A673 (cell line): ENCODE results near the gene ZNF365. TPM values are rescaled to one million over a fixed set of nuclear protein-coding genes. Genes with fewer than 3 reads are reported as not detected.

ENCODE experiments used
- BruUV-seq: library from RNA; stranded (reverse); fragments of 400-500 nt; replicated peaks from 2 replicates; lab custom pipeline; 2021; lab: Mats Ljungman, UMichigan
- CTCF ChIA-PET: fragments of 300-600 bp; sonication (Branson Sonifier 250); formaldehyde crosslinking; loops from one replicate; lab custom pipeline; 2022; ENCODE audit warnings: antibody characterized with exemption; lab: Charles Lee
- POLR2A ChIA-PET: fragments of 300-600 bp; sonication (Branson Sonifier 250); formaldehyde crosslinking; loops from one replicate; lab custom pipeline; 2022; ENCODE audit warnings: antibody characterized with exemption; ENCODE audit not compliant: low non-redundant PET; lab: Charles Lee
- DNase-seq: peaks from one replicate; pipeline ENCODE4 v3.0.0-alpha.2; 2015; ENCODE audit warnings: low spot score
- H3K27ac ChIP-seq: fragments of 200-600 bp; sonication (generic); 2 replicates; pipeline ENCODE4 v1.5.1; 2016; ENCODE audit warnings: mixed run types, low read depth, mild to moderate bottlenecking, mixed read lengths, antibody characterized with exemption, low read length; ENCODE audit not compliant: poor library complexity, severe bottlenecking
- H3K27me3 ChIP-seq: fragments of 200-600 bp; sonication (generic); replicated peaks from 2 replicates; pipeline ENCODE4 v1.6.1; 2017; ENCODE audit warnings: mixed run types, low read depth, mild to moderate bottlenecking, mixed read lengths, antibody characterized with exemption, low read length; ENCODE audit not compliant: insufficient read depth, poor library complexity
- H3K36me3 ChIP-seq: fragments of 200-600 bp; sonication (generic); 2 replicates; pipeline ENCODE4 v1.6.1; 2016; ENCODE audit warnings: mixed run types, mild to moderate bottlenecking, mixed read lengths, antibody characterized with exemption, low read length; ENCODE audit not compliant: insufficient read depth, poor library complexity, severe bottlenecking
- H3K4me1 ChIP-seq: fragments of 200-600 bp; sonication (generic); 2 replicates; pipeline ENCODE4 v1.6.1; 2017; ENCODE audit warnings: mixed run types, mild to moderate bottlenecking, mixed read lengths, antibody characterized with exemption, low read length; ENCODE audit not compliant: insufficient read depth, poor library complexity, severe bottlenecking
- H3K4me3 ChIP-seq: fragments of 200-600 bp; sonication (generic); 2 replicates; pipeline ENCODE4 v1.5.1; 2016; ENCODE audit warnings: low read depth, mixed run types, mild to moderate bottlenecking, mixed read lengths, low read length; ENCODE audit not compliant: poor library complexity, severe bottlenecking
- H3K9me3 ChIP-seq: fragments of 200-600 bp; sonication (generic); 2 replicates; pipeline ENCODE4 v1.6.1; 2016; ENCODE audit warnings: mixed run types, low read depth, mild to moderate bottlenecking, mixed read lengths, antibody characterized with exemption, low read length; ENCODE audit not compliant: poor library complexity, severe bottlenecking
- CTCF ChIP-seq: fragments of 300-800, 200-600 bp; sonication (generic); conservative IDR thresholded peaks from 2 replicates; pipeline ENCODE4 v1.5.1; 2017; ENCODE audit warnings: low read depth, mild to moderate bottlenecking, antibody characterized with exemption, low read length, moderate library complexity, mixed read lengths
- EZH2 ChIP-seq: fragments of 200-600 bp; sonication (generic); IDR thresholded peaks from 2 replicates; pipeline ENCODE4 v1.6.1; 2017; ENCODE audit warnings: borderline replicate concordance, low read depth, mild to moderate bottlenecking, mixed read lengths, antibody characterized with exemption, low read length; ENCODE audit not compliant: poor library complexity, severe bottlenecking
- intact Hi-C: fragments of 100-400 bp; cut with micrococcal nuclease; formaldehyde crosslinking; loops from one replicate; pipeline ENCODE4 v1.10.0; 2022; ENCODE audit not compliant: unreplicated experiment
- total RNA-seq: library from RNA; stranded (reverse); gene quantifications from 2 replicates; pipeline ENCODE4 v1.2.3, GENCODE V29; 2021

Gene ZNF365
- total RNA-seq, 1 experiment from 2014 or later: 0.56 TPM

DNA sequence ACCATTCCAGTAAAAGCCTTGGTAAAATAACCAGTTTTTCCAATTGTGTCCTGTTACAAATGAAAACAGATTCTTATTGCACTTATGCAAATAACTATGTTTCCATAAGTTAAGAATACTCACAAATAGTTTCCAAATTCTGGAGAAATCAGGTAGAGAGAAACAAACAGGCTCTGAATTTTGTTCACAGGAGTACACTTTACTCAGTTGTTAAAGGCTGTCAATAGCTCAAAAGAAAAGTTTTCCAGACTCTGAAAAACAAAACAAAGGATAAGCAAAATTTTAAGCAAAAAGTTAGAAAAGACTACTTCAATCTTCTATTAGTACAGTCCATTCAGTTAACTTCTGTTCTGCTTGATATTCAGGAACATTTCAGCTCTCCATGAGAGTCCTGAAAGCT is 32.8 kb upstream of the ZNF365 start:
- no peak overlapping the region for H3K27ac ChIP-seq
- DNase-seq: no peak
- CTCF ChIA-PET: no interaction called here
- no peaks in the 10 kb centered on the region for H3K4me1 ChIP-seq
- no peak overlapping the region for H3K4me3 ChIP-seq
- no TSS peak for BruUV-seq
- no peaks in the 10 kb centered on the region for H3K36me3 ChIP-seq
- TF ChIP-seq EZH2: no peak
- no peak for TF ChIP-seq CTCF
- intact Hi-C loops: no loop called here
- no peaks in the 10 kb centered on the region for H3K27me3 ChIP-seq
- POLR2A ChIA-PET: no interaction called here
- peaks cover 30% of the 10 kb centered on the region for H3K9me3 ChIP-seq

GRCh38 chr10:62343000-62343399 is 31.2 kb upstream of the ZNF365 start:
- ChIA-PET CTCF (no interaction called here), POLR2A (no interaction called here)
- no TSS peak for BruUV-seq
- DNase-seq: no peak
- Histone ChIP-seq H3K36me3 (no peaks in the 10 kb centered on the region), H3K27ac (no peak overlapping the region), H3K4me1 (no peaks in the 10 kb centered on the region), H3K9me3 (peaks cover 35% of the 10 kb centered on the region), H3K27me3 (no peaks in the 10 kb centered on the region), H3K4me3 (no peak overlapping the region)
- TF ChIP-seq CTCF (no peak), EZH2 (no peak)
- intact Hi-C loops: no loop called here

GRCh38 chr10:62348029-62348428 is 26.1 kb upstream of the ZNF365 start:
- H3K9me3 ChIP-seq: peaks cover 13% of the 10 kb centered on the region
- H3K27me3 ChIP-seq: no peaks in the 10 kb centered on the region
- intact Hi-C loops: no loop called here
- POLR2A ChIA-PET: no interaction called here
- no peak overlapping the region for H3K27ac ChIP-seq
- BruUV-seq: no TSS peak
- TF ChIP-seq CTCF (no peak), EZH2 (no peak)
- no peak for DNase-seq
- no peaks in the 10 kb centered on the region for H3K4me1 ChIP-seq
- no peaks in the 10 kb centered on the region for H3K36me3 ChIP-seq
- H3K4me3 ChIP-seq: no peak overlapping the region
- CTCF ChIA-PET: no interaction called here
